LNCaP clone FGC (cell line): ENCODE measurements around the gene MAN1C1.
A peak's percentile ranks its signal among the peaks of the same experiment; 100 is the strongest.
"Not testable (repeated sequence)": the region's sequence is repeated elsewhere in the genome, so short reads cannot be mapped to it uniquely, and the experiment has no call there.

Experiments used
- DNase-seq: peaks from one replicate; pipeline ENCODE4 v3.0.0-alpha.2; 2011; ENCODE audit warnings: low read depth
- H3K4me3 ChIP-seq: 2 replicates; pipeline ENCODE4 v1.5.1; 2011; ENCODE audit warnings: mild to moderate bottlenecking, low read depth, low read length, control low read depth
- TF ChIP-seq, protein P1 (sequence below): IDR thresholded peaks from 2 replicates; pipeline ENCODE4 v1.5.1; 2012; ENCODE audit warnings: mild to moderate bottlenecking; ENCODE audit not compliant: control insufficient read depth, insufficient read depth; ENCODE audit errors: extremely low read depth

The MAN1C1 gene

DNA sequence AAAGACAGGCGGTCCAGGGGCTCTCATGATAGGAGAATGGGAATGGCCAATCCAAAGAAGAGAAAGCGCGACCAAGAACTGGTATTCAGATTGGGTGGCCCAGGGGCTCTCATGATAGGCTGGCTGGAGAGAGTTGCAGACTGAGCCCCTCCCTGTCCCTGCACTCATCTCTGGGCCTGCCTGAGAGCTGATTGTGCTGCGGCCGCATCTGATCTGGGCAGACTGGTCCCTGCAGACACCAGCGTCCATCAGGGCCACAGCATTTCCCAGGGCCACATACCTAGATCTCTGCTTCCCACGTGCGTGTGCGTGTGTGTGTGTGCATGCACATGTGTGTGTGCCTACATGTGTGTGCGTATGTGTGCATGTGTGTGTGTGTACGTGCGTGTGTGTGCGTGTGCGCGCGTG, 30.4 kb upstream of the MAN1C1 start:
- no peak for DNase-seq
- H3K4me3 ChIP-seq = no peak overlapping the region
- TF ChIP-seq, protein P1, sequence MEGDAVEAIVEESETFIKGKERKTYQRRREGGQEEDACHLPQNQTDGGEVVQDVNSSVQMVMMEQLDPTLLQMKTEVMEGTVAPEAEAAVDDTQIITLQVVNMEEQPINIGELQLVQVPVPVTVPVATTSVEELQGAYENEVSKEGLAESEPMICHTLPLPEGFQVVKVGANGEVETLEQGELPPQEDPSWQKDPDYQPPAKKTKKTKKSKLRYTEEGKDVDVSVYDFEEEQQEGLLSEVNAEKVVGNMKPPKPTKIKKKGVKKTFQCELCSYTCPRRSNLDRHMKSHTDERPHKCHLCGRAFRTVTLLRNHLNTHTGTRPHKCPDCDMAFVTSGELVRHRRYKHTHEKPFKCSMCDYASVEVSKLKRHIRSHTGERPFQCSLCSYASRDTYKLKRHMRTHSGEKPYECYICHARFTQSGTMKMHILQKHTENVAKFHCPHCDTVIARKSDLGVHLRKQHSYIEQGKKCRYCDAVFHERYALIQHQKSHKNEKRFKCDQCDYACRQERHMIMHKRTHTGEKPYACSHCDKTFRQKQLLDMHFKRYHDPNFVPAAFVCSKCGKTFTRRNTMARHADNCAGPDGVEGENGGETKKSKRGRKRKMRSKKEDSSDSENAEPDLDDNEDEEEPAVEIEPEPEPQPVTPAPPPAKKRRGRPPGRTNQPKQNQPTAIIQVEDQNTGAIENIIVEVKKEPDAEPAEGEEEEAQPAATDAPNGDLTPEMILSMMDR = no peak

GRCh38 chr1:25587290-25587689, 29.3 kb upstream of the MAN1C1 start:
- DNase-seq = no peak
- no peak overlapping the region for H3K4me3 ChIP-seq
- TF ChIP-seq, protein P1 = no peak

- DNase-seq, H3K4me3 ChIP-seq: not testable (repeated sequence)
These were observed 28.4 kb upstream of the MAN1C1 start for GRCh38 chr1:25588224-25588623.

GRCh38 chr1:25588786-25589185, 27.8 kb upstream of the MAN1C1 start:
- not testable (repeated sequence) for H3K4me3 ChIP-seq, DNase-seq

DNA sequence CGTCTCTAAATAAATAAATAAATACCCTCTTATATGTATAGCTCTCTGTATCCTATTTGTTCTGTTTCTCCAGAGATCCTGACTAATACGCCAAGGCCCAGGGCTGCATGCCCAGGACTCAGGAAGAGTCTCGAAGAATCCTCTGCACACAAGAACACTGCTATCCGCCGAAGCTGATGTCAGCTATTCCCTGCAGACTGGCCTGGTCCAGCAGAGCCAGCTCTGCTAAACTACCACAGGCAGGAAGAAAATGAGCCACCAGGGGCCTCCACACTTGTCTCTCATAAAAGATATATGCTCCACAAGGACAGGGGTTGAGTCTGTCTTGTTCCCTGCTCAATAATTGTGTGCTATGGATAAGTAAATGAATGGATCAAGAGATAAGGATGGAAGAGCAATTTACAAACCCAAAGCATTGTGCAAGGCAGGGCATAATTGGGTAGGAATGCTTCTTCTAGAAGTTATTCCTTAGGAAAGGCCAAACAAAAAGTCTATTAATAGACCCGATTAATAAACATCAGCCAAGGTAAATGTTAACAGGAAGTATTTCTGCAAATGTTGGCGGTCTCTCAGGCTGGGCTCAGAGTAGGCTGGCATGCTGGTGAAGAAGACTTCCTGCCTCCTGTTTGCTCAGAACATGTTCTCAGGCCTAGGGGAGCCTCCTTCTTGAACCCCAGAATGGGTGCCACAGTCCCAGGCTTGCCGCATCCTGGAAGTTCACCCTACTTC, 26.3 kb upstream of the MAN1C1 start:
- peak; percentile 34 for DNase-seq
- H3K4me3 ChIP-seq = no peak overlapping the region
- TF ChIP-seq, protein P1 = peak; percentile 31

DNA sequence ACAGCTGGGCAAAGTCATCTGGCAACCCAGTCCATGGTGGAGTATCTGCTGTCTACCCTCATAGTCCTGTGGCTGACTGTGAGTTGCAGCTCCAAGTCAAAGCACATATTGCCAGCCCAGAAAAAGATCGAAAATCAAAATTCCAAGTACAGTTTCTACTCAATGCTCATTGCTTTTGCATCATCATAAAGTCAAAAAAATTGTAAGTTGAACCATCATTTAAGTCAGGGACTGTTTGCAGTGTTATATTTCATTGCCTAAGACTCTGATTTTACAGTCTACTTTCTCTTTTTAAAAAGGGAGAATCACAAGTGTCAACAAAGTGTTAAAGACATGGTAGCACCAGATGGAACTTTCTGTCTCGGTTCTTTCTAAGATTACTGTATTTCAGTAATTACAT, 22.7 kb upstream of the MAN1C1 start:
- no peak overlapping the region for H3K4me3 ChIP-seq
- TF ChIP-seq, protein P1 = no peak
- no peak for DNase-seq

GRCh38 chr1:25594971-25595370, 21.6 kb upstream of the MAN1C1 start:
- DNase-seq = no peak
- TF ChIP-seq, protein P1 = no peak
- no peak overlapping the region for H3K4me3 ChIP-seq

- DNase-seq, H3K4me3 ChIP-seq: not testable (repeated sequence)
These were observed 19.9 kb upstream of the MAN1C1 start for GRCh38 chr1:25596641-25597040.
